Upper lobe of left lung (tissue), 6 donors: ENCODE data around the gene PRKN. TPM values are rescaled to one million over a fixed set of nuclear protein-coding genes. Genes with fewer than 3 reads are reported as not detected.

Source experiments
- ATAC-seq, 2 donors: fragments of 200-7000 bp; cut with Tn5 transposase; one replicate each; pipeline ENCODE4 v1.9.1; 2022; ENCODE audit warnings: mild to moderate bottlenecking in 2 of 2, moderate library complexity in 2 of 2; ENCODE audit not compliant: low FRiP score in 2 of 2
- DNase-seq, 2 donors: peaks; one replicate each; pipeline ENCODE4 v3.0.0-alpha.2; 2019 to 2020
- H3K27ac ChIP-seq, 4 donors: fragments of 200-600 bp; sonication (generic); one replicate each; pipeline ENCODE4 v1.5.1; 2016 to 2019
- H3K27me3 ChIP-seq, 4 donors: fragments of 200-600 bp; sonication (generic); one replicate each; pipeline ENCODE4 v1.5.1; 2017 to 2019
- H3K36me3 ChIP-seq, 4 donors: fragments of 200-600 bp; sonication (generic); one replicate each; pipeline ENCODE4 v1.5.1; 2016 to 2019
- H3K4me1 ChIP-seq, 4 donors: fragments of 200-600 bp; sonication (generic); one replicate each; pipeline ENCODE4 v1.5.1; 2018 to 2019
- H3K4me3 ChIP-seq, 4 donors: fragments of 200-600 bp; sonication (generic); one replicate each; pipeline ENCODE4 v1.5.1; 2017 to 2019; ENCODE audit warnings: mild to moderate bottlenecking in 2 of 4, moderate library complexity in 1 of 4
- H3K9me3 ChIP-seq, 4 donors: fragments of 200-600 bp; sonication (generic); one replicate each; pipeline ENCODE4 v1.5.1; 2018 to 2019
- EP300 ChIP-seq, 4 donors: sonication (generic); formaldehyde crosslinking; IDR thresholded peaks; one replicate each; pipeline ENCODE4 v1.5.1; 2017; ENCODE audit warnings: antibody characterized with exemption in 4 of 4, control low read depth in 2 of 4
- POLR2A ChIP-seq, 4 donors: fragments of 450-650 bp; IDR thresholded peaks; one replicate each; pipeline ENCODE4 v1.5.1; 2016 to 2017; ENCODE audit warnings: antibody characterized with exemption in 4 of 4, mild to moderate bottlenecking in 2 of 4
- POLR2AphosphoS5 ChIP-seq, 2 donors: sonication (generic); formaldehyde crosslinking; IDR thresholded peaks; one replicate each; pipeline ENCODE4 v1.5.1; 2017; ENCODE audit warnings: antibody characterized with exemption in 2 of 2
- WGBS, 2 donors: methylation state at CpG; one replicate each; pipeline ENCODE4 v1.1.5; 2017 to 2018; 5-methylcytosine and 5-hydroxymethylcytosine counted together
- total RNA-seq, 6 donors: library from RNA; depleted of rRNA in 4 of 6; stranded (reverse); fragments of >200 nt in 4 of 6; gene quantifications; one replicate each; pipeline versions ENCODE4 v1.1.0 to v1.2.1, GENCODE V29; 2016 to 2021
- TF ChIP-seq, protein P1 (sequence below), 6 experiments: fragments of 450-650 bp in 4 of 6; fragments of 200-600 bp in 2 of 6; sonication (generic) in 2 of 6; IDR thresholded peaks; one replicate each; pipeline ENCODE4 v1.5.1; 2016 to 2019; ENCODE audit warnings: antibody characterized with exemption in 6 of 6
- donor health status: DM: no; HTN: no; CAD: no; lungs with moderate emphysema.
- donor health status: DM: no; HTN: yes; CAD: no; lungs with severe emphysema.

Gene PRKN
- total RNA-seq, 6 donors from 2014 or later: 2.7 to 29.3 (median 5.5) TPM

DNA sequence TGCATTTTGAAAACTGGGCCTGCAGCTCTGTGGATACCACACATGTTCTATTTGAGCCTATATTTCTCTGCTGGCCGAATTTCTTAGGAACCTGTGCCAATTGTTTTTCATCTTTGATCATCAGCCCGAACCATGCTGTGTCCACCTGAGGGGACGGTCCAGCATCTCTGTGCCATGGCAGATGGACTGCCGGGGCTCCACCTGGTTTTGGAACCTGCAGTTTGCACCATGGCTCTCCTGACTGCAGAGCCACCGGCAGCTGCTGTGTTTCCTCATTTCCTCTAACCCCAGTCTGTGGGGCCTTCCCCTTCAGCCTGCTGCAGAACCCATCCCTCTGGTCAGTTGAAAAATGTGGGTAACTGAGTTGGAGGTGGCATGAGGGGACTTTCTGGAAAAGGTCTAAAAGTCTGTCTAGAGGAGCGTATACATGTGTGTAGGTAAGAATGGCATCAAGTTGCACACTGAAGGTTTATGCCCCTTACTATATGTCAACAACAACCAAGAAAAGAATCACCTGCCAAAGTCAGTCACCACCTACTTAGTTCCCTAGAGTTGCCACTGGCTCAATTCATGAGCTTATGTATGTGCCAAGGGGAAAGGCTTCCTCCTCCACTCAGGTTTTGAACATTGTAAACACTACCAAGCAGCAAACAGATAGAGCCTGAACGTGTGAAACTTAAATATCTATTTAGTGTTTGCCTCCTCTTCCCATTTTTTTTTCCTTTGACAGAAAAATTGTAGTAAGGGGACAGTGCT, 548.2 kb downstream of the PRKN start:
- no peak for ATAC-seq
- DNase-seq: no peak
- Histone ChIP-seq H3K9me3 (no peaks in the 10 kb centered on the region), H3K4me1 (peaks cover 0 to 5% (median 0%) of the 10 kb centered on the region in 4 donors), H3K27ac (no peak overlapping the region), H3K4me3 (no peak overlapping the region), H3K36me3 (no peaks in the 10 kb centered on the region), H3K27me3 (no peaks in the 10 kb centered on the region)
- no peak for TF ChIP-seq EP300 (IDR thresholded peaks at IDR 0.05)
- TF ChIP-seq, protein P1, sequence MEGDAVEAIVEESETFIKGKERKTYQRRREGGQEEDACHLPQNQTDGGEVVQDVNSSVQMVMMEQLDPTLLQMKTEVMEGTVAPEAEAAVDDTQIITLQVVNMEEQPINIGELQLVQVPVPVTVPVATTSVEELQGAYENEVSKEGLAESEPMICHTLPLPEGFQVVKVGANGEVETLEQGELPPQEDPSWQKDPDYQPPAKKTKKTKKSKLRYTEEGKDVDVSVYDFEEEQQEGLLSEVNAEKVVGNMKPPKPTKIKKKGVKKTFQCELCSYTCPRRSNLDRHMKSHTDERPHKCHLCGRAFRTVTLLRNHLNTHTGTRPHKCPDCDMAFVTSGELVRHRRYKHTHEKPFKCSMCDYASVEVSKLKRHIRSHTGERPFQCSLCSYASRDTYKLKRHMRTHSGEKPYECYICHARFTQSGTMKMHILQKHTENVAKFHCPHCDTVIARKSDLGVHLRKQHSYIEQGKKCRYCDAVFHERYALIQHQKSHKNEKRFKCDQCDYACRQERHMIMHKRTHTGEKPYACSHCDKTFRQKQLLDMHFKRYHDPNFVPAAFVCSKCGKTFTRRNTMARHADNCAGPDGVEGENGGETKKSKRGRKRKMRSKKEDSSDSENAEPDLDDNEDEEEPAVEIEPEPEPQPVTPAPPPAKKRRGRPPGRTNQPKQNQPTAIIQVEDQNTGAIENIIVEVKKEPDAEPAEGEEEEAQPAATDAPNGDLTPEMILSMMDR (IDR thresholded peaks at IDR 0.05): no peak
- TF ChIP-seq POLR2AphosphoS5 (IDR thresholded peaks at IDR 0.05): no peak
- no peak for TF ChIP-seq POLR2A (IDR thresholded peaks at IDR 0.05)
- WGBS, 2 donors: 68 to 74% methylated on average over 7 of the region's 7 CpGs

DNA sequence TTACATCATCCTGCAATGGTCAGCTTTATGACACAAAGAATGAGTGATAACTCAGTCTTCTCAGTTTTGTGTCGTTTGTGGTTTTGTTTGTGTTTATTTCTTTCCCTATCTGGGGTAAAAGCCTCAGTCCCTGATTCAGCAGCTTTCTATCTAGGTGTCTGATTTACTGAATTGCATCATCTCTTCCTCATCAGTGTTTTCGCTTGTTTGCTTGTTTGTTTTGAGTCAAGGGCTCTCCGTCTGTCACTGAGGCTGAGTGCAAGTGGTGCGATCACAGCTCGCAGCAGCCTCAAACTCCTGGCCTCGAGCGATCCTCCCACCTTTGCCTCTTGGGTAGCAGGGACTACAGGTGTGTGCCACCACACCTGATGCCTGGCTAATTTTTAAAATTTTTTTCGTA, 548.9 kb downstream of the PRKN start:
- Histone ChIP-seq H3K27ac (no peak overlapping the region), H3K4me1 (peaks cover 0 to 5% (median 0%) of the 10 kb centered on the region in 4 donors), H3K36me3 (no peaks in the 10 kb centered on the region), H3K4me3 (no peak overlapping the region), H3K9me3 (no peaks in the 10 kb centered on the region), H3K27me3 (no peaks in the 10 kb centered on the region)
- TF ChIP-seq POLR2AphosphoS5 (IDR thresholded peaks at IDR 0.05): no peak
- TF ChIP-seq, protein P1 (IDR thresholded peaks at IDR 0.05): no peak
- TF ChIP-seq EP300 (IDR thresholded peaks at IDR 0.05): no peak
- no peak for TF ChIP-seq POLR2A (IDR thresholded peaks at IDR 0.05)
- WGBS, 2 donors: 92 to 93% methylated on average over 8 of the region's 8 CpGs
- ATAC-seq: no peak
- peak in 1 of 2 donors; percentile 12 for DNase-seq

DNA sequence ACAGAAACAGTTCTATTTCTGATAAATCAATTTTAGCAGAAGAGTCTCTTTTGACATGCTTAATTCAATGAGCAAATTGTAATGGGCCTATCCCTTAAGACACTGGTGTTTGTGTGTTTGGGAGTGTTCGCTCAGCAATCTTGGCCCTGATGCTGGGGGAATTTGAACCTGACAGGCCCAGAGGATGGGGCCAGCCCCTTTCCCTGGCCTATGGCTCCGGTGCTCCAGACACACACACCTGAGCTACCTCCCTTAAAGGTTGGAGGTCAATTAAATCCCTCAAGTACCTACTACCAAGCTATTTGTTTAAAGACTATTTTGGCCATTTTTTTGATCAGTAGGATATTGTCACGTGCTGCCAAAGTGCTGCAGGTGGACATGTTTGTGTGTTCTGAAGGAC, 549.3 kb downstream of the PRKN start:
- ATAC-seq (no peak), DNase-seq (no peak)
- peaks cover 0 to 5% (median 0%) of the 10 kb centered on the region in 4 donors for H3K4me1 ChIP-seq
- H3K27ac ChIP-seq: no peak overlapping the region
- TF ChIP-seq POLR2AphosphoS5 (IDR thresholded peaks at IDR 0.05): no peak
- TF ChIP-seq EP300 (IDR thresholded peaks at IDR 0.05): no peak
- H3K27me3 ChIP-seq: no peaks in the 10 kb centered on the region
- H3K36me3 ChIP-seq: no peaks in the 10 kb centered on the region
- 94 to 98% methylated on average over 3 of the region's 3 CpGs for WGBS, 2 donors
- H3K9me3 ChIP-seq: no peaks in the 10 kb centered on the region
- no peak overlapping the region for H3K4me3 ChIP-seq

DNA sequence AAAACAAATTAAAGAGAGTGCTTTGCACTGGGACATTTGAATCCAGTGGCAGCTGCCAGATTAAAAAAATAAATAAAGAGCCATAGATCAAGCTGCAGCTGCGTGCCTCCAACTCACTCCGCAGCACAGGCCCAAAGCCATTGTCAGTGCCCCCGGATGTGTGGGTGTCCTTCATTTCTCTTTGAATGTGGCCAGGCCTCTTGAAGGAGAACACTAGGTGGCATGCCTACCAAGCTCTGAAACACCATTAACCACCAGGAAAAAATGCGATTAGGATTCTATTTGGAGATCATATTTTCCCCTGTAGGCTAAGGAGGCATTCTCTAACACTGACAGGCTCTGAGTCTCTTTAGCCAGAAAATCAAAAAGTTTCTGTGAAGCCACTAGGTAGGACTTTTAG, 549.8 kb downstream of the PRKN start:
- Histone ChIP-seq H3K9me3 (no peaks in the 10 kb centered on the region), H3K27ac (no peak overlapping the region), H3K27me3 (no peaks in the 10 kb centered on the region), H3K4me1 (peaks cover 0 to 5% (median 0%) of the 10 kb centered on the region in 4 donors), H3K4me3 (no peak overlapping the region), H3K36me3 (no peaks in the 10 kb centered on the region)
- no peak for TF ChIP-seq POLR2AphosphoS5 (IDR thresholded peaks at IDR 0.05)
- TF ChIP-seq EP300 (IDR thresholded peaks at IDR 0.05): no peak
- no peak for TF ChIP-seq POLR2A (IDR thresholded peaks at IDR 0.05)
- 43 to 54% methylated on average over 4 of the region's 4 CpGs for WGBS, 2 donors
- no peak for ATAC-seq
- DNase-seq: no peak

DNA sequence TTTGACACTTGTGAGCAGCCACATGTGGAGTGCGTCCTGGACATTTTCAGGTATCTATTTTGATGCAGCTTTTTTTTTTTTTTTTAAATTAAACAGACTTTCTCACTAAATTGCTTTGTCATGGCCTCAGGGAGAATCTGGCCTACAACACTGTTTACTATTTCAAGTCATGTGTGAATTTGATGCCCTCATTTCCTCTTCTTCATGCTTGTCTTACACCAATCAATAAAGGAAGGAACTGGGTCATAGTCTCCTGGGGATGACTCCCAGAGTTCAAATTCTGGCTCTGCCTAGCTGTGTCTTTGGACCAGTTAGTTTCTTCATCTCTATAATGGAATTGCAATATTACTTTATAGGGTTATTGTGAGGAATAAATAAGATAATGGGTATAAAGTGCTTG, 554.1 kb downstream of the PRKN start:
- no peak overlapping the region for H3K4me3 ChIP-seq
- H3K27ac ChIP-seq: no peak overlapping the region
- ATAC-seq (no peak), DNase-seq (no peak)
- no peaks in the 10 kb centered on the region for H3K4me1 ChIP-seq
- 89 to 97% methylated on average over 1 of the region's 1 CpG for whole genome bisulfite sequencing, 2 donors
- no peaks in the 10 kb centered on the region for H3K27me3 ChIP-seq
- no peaks in the 10 kb centered on the region for H3K9me3 ChIP-seq
- TF ChIP-seq, protein P1 (IDR thresholded peaks at IDR 0.05): no peak
- no peak for TF ChIP-seq POLR2AphosphoS5 (IDR thresholded peaks at IDR 0.05)
- TF ChIP-seq POLR2A (IDR thresholded peaks at IDR 0.05): no peak
- no peak for TF ChIP-seq EP300 (IDR thresholded peaks at IDR 0.05)
- H3K36me3 ChIP-seq: no peaks in the 10 kb centered on the region

DNA sequence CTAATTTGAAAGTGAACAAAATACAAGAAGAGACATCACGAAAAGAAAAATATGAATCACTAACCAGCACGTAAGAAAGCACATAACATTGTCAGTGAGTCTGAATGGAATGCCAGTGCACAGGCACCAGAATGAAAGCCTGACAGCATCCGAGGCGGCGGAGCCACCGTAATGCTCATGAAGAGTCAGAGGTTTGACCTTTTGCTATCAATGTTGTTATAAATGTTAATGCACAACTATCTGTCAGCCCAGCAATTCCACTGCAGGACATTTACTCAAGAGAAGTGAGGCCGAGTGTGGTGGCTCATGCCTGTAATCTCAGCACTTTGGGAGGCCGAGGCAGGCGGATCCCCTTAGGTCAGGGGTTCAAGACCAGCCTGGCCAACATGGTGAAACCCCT, 562.1 kb downstream of the PRKN start:
- H3K27ac ChIP-seq: no peak overlapping the region
- no peak for ATAC-seq
- no peaks in the 10 kb centered on the region for H3K27me3 ChIP-seq
- H3K4me3 ChIP-seq: no peak overlapping the region
- WGBS, 2 donors: 87 to 95% methylated on average over 9 of the region's 9 CpGs
- H3K36me3 ChIP-seq: no peaks in the 10 kb centered on the region
- DNase-seq: no peak
- no peaks in the 10 kb centered on the region for H3K9me3 ChIP-seq
- TF ChIP-seq, protein P1 (IDR thresholded peaks at IDR 0.05): no peak
- no peak for TF ChIP-seq POLR2A (IDR thresholded peaks at IDR 0.05)
- TF ChIP-seq EP300 (IDR thresholded peaks at IDR 0.05): no peak
- no peak for TF ChIP-seq POLR2AphosphoS5 (IDR thresholded peaks at IDR 0.05)
- H3K4me1 ChIP-seq: no peaks in the 10 kb centered on the region
